A204.1 (cell line): ENCODE data around the gene RICTOR.
"Not testable (repeated sequence)": the region's sequence is repeated elsewhere in the genome, so short reads cannot be mapped to it uniquely, and the experiment has no call there.

Experiments used
- FAIRE-seq: peaks from 2 replicates; lab custom pipeline; 2012; peaks lifted over from hg19 to GRCh38; lab: Jason Lieb, UNC

RICTOR gene

GRCh38 chr5:39055027-39055767, 19.0 kb downstream of the RICTOR start:
- no peak for FAIRE-seq

GRCh38 chr5:39053189-39053588, 21.0 kb downstream of the RICTOR start:
- FAIRE-seq = no peak

- no peak for FAIRE-seq
Measured at GRCh38 chr5:39052141-39052540, 22.1 kb downstream of the RICTOR start.

- FAIRE-seq = no peak
Measured at GRCh38 chr5:39049315-39049714, 24.9 kb downstream of the RICTOR start.

GRCh38 chr5:39040875-39041274, 33.3 kb downstream of the RICTOR start:
- no peak for FAIRE-seq

- FAIRE-seq = not testable (repeated sequence)
Measured at GRCh38 chr5:39034493-39034892, 39.7 kb downstream of the RICTOR start.

- no peak for FAIRE-seq
Measured at GRCh38 chr5:39031041-39031440, 43.2 kb downstream of the RICTOR start.

- FAIRE-seq = no peak
Measured at GRCh38 chr5:39025456-39025855, 48.7 kb downstream of the RICTOR start.

- FAIRE-seq = no peak
Measured at GRCh38 chr5:39024884-39025283, 49.3 kb downstream of the RICTOR start.

GRCh38 chr5:39024005-39024404, 50.2 kb downstream of the RICTOR start:
- no peak for FAIRE-seq

GRCh38 chr5:39023121-39023520, 51.1 kb downstream of the RICTOR start:
- no peak for FAIRE-seq

- FAIRE-seq = no peak
Measured at GRCh38 chr5:39022151-39022550, 52.0 kb downstream of the RICTOR start.

- no peak for FAIRE-seq
Measured at GRCh38 chr5:39021413-39021812, 52.8 kb downstream of the RICTOR start.

GRCh38 chr5:39020458-39020857, 53.7 kb downstream of the RICTOR start:
- FAIRE-seq = no peak

- no peak for FAIRE-seq
Measured at GRCh38 chr5:39019254-39019653, 54.9 kb downstream of the RICTOR start.

- peak; percentile 19 for FAIRE-seq
Measured at GRCh38 chr5:39017504-39017903, 56.7 kb downstream of the RICTOR start.

- peak; percentile 83 for FAIRE-seq
Measured at GRCh38 chr5:39016587-39017275, 57.5 kb downstream of the RICTOR start.

- FAIRE-seq = no peak
Measured at GRCh38 chr5:39015743-39016586, 58.2 kb downstream of the RICTOR start.

GRCh38 chr5:39014561-39014960, 59.6 kb downstream of the RICTOR start:
- FAIRE-seq = no peak

GRCh38 chr5:39013938-39014337, 60.3 kb downstream of the RICTOR start:
- no peak for FAIRE-seq

GRCh38 chr5:39010958-39011357, 63.2 kb downstream of the RICTOR start:
- not testable (repeated sequence) for FAIRE-seq

GRCh38 chr5:39009981-39010380, 64.2 kb downstream of the RICTOR start:
- FAIRE-seq = no peak

- FAIRE-seq = peak; percentile 86
Measured at GRCh38 chr5:39009280-39009679, 64.9 kb downstream of the RICTOR start.
